B cell (primary cell): Measurements from ENCODE around the gene SIL1.

Source experiments
- CTCF ChIP-seq: fragments of 200-600 bp; IDR thresholded peaks from one replicate; pipeline ENCODE4 v1.8.0; 2022; ENCODE audit warnings: antibody characterized with exemption, mild to moderate bottlenecking
- EZH2 ChIP-seq: IDR thresholded peaks from 2 replicates; pipeline ENCODE4 v1.6.1; 2012; ENCODE audit warnings: borderline replicate concordance, low read depth, mild to moderate bottlenecking, moderate library complexity, low read length; ENCODE audit not compliant: insufficient read depth, poor library complexity, severe bottlenecking

GRCh38 chr5:139149477-139150199, 48.5 kb downstream of the SIL1 start:
- no peak for TF ChIP-seq CTCF
- no peak for TF ChIP-seq EZH2
